GM21526 (cell line): ENCODE measurements around the gene PLA2G10.
A peak's percentile ranks its signal among the peaks of the same experiment; 100 is the strongest.
"Not testable (repeated sequence)": the region's sequence is repeated elsewhere in the genome, so short reads cannot be mapped to it uniquely, and the experiment has no call there.

Source experiments
- ATAC-seq: cut with Tn5 transposase; IDR thresholded peaks from one replicate; pipeline ENCODE4 v1.9.1; 2021; ENCODE audit warnings: moderate library complexity; ENCODE audit not compliant: unreplicated experiment, low FRiP score

Gene PLA2G10

DNA sequence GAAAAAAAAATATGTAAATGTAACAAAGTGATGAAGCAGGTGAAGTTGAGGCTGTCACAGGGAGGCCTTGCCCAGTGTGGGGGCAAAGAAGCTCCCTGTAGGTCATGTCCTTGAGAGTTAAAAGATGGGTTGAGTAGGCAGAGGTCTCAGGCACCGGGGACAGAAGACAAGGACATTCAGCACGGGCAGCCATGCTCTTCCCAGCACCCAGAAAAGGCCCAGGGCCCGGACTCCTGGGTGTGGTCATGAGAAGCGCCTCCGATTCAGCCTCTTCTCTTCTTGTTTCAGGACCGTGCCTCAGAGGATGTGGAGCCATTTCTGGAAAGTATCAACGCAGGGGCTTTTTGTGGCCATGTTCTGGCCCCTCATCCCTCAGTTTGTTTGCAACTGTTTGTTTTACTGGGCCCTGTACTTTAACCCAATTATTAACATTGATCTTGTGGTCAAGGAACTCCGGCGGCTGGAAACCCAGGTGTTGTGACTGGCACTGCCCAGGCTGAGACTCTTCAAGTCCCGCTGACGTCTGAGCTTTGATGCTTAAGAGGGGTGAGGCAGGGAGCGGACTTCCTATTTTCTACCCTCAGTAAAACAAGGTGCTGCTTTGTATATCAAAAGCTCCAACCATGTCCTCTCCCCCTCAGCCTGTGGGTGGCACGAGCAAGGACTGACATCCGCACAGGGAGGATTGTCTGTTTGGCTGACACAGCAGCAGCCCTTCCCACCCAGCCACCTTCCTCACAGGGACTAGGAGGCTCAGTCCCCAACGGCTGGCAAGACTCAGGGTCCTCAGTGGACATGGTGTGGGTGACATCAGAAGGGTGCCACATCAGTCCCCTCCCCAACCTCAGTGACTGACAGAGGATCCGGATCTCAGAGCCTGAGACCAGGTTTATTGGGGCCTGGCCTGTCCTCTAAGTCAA, 26.5 kb downstream of the PLA2G10 start:
- no peak for ATAC-seq

DNA sequence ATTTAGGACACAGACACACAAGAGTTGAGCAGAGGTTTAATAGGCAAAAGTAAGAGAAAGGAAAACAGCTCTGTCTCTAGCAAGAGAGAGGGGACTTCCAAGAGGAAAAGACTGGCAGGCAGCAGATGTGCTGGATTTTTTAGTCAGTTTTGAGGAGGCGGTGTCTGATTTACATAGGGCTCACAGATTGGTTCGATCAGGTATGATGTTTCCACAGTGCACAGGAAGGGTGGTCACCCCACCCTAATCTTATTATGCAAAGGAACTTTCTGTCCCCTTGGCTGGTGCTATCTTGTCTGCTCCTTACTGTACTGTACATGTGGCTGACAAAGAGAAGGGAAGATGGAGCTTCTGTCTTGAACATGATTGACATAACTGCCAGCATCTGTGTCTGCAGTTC, 36.0 kb downstream of the PLA2G10 start:
- ATAC-seq: no peak

GRCh38 chr16:14652726-14653125, 41.4 kb downstream of the PLA2G10 start:
- no peak for ATAC-seq

DNA sequence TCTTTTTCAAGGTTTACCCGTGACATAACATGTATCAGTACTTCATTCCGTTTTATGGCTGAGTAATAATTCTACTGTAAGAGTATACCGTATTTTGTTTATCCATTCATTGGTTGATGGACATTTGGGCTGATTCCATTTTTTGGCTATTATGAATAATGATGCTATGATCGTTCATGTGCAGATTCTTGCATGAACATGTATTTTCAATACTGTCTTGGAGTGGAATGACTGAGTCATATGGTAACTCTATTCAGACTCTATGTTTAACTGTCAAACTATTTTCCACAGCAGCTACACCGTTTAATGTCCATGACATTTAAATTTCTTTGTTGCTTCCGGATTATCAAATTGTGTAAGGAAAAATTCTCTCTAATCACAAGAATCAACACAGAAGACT, 43.5 kb downstream of the PLA2G10 start:
- ATAC-seq: no peak

DNA sequence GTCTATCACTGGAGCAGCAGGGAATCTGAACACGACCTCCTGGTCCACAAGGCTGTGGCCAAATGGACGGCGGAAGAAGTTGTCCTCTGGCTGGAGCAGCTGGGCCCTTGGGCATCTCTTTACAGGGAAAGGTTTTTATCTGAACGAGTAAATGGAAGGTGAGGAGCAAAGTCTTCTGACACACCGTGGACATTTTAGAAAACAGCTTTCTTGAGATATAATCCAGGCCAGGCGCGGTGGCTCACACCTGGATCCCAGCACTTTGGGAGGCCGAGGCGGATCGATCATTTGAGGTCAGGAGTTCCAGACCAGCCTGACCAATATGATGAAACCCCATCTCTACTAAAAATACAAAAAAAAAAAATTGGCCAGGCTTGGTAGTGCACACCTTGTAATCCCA, 44.3 kb downstream of the PLA2G10 start:
- no peak for ATAC-seq

- ATAC-seq: no peak
Observed at GRCh38 chr16:14641926-14642325, 52.2 kb downstream of the PLA2G10 start.

DNA sequence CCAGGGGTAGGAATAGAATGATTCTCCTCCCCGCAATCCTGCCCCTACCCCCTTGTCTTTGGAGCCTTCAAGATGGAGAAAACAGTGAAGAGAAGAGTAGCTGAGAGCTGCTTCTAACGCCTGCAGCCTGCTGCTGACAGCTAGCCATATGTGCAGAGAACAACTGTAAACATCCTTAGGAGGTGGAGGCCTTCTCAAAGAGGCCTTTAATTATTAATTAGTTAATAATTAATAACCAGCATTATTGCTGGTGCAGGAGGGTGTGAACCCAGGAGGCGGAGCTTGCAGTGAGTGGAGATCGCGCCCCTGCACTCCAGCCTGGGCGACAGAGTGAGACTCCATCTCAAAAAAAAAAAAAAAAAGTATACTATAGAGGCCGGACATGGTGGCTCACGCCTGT, 52.9 kb downstream of the PLA2G10 start:
- ATAC-seq: no peak

DNA sequence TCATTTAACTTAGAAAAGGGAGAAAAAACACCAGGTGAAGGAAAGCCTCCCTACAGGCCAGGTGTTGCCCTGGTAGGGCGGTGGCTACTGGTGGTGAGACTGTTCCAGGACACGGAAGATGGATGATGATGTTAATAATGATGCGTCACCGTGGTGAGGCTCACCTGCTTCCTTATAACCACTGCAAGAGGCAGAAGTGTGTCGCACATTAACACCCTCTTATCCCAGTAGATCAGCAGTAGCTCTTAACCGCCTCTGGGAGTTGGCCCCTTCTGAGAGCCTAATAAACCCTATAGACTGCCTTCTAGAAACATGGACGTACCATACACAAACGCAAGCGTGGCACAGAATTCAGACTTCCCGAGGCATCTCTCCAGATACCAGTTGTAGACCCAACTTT, 53.6 kb downstream of the PLA2G10 start:
- ATAC-seq: no peak

- ATAC-seq: not testable (repeated sequence)
Observed at GRCh38 chr16:14636951-14637240, 57.2 kb downstream of the PLA2G10 start.

DNA sequence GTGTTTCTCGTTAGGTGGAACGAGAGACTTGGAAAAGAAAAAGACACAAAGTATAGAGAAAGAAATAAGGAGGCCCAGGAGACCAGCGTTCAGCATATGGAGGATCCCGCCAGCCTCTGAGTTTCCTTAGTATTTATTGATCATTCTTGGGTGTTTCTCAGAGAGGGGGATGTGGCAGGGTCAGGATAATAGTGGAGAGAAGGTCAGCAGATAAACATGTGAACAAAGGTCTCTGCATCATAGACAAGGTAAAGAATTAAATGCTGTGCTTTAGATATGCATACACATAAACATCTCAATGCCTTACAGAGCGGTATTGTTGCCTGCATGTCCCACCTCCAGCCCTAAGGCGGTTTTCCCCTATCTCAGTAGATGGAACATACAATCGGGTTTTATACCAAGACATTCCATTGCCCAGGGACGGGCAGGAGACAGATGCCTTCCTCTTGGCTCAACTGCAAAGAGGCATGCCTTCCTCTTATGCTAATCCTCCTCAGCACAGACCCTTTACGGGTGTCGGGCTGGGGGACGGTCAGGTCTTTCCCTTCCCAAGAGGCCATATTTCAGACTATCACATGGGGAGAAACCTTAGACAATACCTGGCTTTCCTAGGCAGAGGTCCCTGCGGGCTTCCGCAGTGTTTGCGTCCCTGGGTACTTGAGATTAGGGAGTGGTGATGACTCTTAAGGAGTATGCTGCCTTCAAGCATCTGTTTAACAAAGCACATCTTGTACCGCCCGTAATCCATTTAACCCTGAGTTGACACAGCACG, 57.7 kb downstream of the PLA2G10 start:
- ATAC-seq: not testable (repeated sequence)

DNA sequence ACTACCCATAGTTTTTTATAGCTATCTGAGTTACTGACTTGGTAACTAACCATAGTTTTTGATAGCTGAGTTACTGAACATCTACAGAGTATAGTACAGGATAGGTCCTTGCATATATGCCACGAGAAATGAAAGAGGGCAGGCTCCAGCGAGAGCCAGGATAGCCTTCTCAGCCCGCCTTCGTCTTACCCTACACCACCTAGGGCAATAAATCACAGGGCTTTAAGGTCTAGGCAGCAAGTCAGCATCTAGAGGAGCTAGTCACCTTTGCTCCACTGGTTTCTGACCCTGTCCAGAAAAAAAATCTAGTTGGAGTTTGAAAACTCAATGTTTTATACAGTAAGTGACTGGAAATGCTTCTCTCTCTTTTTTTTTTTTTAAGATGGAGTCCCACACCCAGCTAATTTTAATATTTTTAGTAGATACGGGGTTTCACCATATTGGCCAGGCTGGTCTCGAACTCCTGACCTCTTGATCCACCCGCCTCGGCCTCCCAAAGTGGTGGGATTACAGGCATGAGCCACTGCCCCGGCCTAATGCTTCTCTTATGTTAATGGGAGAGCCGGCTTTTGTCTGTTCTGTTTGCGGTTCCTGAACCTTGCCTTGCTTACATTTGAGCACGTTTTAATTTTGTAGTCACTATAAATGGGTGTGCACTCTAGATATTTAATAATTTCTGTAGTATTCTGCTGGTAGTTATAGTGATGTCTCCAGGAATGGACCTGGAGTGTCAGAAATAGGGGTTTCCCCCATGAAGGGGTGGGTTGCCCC, 58.5 kb downstream of the PLA2G10 start:
- no peak for ATAC-seq

- ATAC-seq: no peak
Observed at GRCh38 chr16:14634389-14634725, 59.8 kb downstream of the PLA2G10 start.

DNA sequence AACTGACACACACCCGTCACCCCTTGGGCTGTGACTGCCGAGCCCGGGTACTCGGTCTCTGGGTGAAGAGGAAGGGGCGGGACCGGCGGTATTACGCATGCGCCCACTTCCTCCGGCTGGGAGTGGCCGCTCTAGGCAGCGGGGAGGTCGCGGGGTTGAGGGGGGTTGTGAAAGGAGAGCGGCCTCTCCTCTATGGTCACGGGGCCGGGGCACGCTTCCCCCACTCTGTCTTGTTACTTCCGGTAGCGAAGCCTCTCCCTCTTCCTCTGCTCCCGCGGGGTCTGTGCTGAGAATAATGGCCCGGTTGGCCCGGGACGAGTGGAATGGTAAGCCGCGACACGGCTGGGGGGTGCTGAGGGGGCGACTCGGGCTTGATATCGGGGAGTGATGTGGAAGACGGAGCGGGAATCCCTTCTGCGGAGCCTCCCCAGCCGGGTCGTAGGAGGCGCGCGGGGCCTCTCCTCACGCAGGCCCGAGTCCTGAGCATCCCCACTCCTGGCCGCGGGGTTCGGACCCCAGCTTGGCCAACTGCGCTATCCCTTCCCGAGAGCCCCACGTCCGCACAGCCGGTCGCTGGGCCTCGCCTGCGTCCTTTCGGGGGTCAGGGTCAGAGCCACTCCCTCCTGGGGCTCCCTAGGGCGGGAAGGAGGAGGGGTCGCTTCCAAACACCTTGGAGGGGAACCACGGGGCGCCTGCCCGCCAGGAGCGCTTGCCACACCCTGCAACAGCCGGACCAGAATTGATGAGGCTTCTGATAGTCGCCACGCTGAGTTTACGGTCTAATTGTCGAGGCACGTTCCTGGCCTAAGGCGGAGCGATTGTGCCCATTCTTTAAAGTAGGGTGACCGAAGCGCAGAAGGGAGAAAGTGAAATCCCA, 61.2 kb downstream of the PLA2G10 start, which contains the start of gene BFAR:
Gene BFAR (plus strand): TSS at position 259 of the 877 bp plus-strand sequence. CDS start 11,396 bp downstream, outside the sequence.
- ATAC-seq: peak; percentile 68

DNA sequence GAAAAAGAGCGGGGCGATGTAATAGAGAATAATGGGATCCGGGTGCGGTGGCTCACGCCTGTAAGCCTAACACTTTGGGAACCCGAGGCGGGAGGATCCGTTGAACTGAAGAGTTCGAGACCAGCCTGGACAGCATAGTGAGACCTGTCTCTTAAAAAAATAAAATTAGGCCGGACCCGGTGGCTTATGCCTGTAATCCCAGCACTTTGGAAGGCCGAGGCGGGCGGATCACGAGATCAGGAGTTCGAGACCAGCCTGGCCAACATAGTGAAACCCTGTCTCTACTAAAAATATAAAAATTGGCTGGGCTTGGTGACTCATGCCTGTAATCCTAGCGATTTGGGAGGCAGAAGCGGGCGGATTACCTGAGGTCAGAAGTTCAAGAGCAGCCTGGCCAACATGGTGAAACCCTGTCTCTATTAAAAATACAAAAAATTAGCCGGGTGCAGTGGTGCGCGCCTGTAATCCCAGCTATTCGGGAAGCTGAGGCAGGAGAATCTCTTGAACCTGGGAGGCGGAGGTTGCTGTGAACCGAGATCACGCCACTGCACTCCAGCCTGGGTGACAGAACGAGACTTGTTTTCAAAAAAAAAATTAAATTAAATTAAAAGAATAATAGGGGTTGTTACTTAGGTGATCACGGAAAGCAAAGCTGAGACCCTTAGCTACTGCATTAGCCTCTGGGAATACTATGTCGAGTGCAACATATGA, 63.3 kb downstream of the PLA2G10 start:
- not testable (repeated sequence) for ATAC-seq

DNA sequence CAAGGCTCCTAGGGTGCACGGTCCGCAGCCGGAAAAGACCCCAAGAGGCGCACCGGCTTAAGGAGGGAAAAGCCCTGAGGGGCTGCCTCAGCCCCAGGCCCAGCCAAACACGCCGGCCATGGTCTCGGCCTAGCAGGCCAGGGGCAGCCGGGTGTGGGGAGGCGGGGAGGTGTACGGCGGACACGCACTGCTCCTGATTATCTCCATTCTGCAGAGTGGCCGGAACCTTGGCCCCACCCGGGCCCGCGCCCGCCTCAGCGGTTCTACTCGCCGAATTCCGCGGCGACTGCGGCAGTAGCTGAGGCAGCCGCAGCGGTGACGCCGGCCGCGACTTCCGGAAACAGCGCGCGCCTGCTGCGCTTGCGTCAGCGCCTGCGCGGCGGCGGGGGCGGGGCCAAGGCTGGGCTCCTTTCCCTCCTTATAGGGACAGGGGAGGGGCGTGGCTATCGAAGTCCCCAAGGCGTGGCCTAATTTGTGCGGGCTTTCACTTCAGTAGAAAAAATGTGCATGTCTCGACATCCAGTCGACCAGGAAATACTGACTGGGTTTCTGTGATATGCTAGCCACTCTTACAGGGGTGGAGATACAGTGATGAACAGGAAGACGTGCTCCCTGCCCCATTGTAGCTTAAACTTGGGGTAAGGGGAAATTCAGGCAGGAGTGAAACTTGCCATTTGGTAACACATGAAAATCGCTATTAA, 64.0 kb downstream of the PLA2G10 start, which contains the start of gene PARN:
Gene PARN (minus strand): TSS at position 342 of the 701 bp plus-strand sequence. CDS start 135 bp downstream, at position 207.
- ATAC-seq: peak; percentile 49

GRCh38 chr16:14629612-14629918, 64.5 kb downstream of the PLA2G10 start:
- ATAC-seq: peak; percentile 6

GRCh38 chr16:14628806-14629611, 65.1 kb downstream of the PLA2G10 start:
- ATAC-seq: no peak

DNA sequence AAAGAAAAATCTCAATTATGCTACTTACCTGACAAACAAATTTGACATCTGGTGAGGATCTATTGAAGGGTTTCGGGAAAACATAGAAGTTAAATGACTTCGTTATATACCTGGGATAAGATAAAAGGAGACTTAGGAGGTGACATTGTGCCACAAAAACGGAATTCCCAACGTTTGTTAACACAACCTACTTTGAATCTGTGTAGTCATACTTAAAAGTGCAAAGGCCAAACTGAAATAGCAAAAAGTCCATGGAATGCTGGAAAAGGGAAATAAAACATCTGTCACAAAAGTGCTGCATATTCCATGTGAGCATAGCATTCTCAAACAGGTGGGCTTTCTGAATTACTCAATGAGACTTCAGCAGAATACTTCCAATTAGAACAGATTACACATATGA, 67.0 kb downstream of the PLA2G10 start:
- ATAC-seq: no peak
